Stimulated activated CD4-positive, alpha-beta T cell treated with anti-CD3 and anti-CD28 coated beads, Interleukin-12 subunit alpha, Interleukin-12 subunit beta, amount 100 ng/mL, for 48 hours (primary cell): Measurements from ENCODE around the gene ATP7B.

Experiments used
- DNase-seq, 3 donors: peaks; one replicate each; pipeline ENCODE4 v3.0.0-alpha.2; 2020; ENCODE audit warnings: low read depth in 2 of 3, low spot score in 1 of 3

Gene ATP7B

GRCh38 chr13:51978796-51979556, 32.3 kb downstream of the ATP7B start:
- no peak for DNase-seq

GRCh38 chr13:51977625-51978024, 33.6 kb downstream of the ATP7B start:
- DNase-seq, result no peak

DNA sequence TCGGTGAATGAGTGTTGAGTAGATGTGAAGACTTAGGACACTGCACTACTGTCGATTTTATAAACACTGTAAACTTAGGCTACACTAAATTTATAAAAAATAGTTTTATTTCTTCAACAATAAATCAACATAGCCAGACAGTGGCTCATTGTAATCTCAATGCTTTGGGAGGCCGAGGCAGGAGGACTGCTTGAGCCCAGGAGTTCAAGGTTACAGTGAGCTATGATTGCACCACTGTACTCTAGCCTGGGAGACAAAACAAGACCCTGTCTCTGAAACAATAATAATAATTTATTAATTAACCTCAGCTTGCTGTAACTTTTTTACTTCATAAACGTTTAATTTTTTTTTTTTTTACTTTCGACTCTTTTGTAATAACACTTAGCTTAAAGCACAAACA, 34.4 kb downstream of the ATP7B start:
- DNase-seq, result no peak

DNA sequence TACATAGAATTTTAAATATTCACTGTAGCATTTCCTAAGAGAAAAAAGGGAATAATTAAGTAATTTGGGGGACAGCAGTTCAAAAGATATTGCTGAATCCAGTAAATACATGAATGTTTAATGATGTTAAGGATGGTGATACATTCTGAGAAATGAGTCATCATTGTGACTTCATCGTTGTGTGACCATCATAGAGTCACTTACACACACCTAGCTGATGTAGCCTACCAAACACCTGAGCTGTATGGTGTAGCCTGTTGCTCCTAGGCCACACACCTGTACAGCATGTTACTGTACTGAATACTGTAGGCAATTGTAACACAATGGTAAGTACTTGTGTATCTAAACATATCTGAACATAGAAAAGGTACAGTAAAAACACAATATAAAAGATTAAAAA, 34.8 kb downstream of the ATP7B start:
- DNase-seq, result no peak

- DNase-seq, result no peak
These were observed 36.8 kb downstream of the ATP7B start for GRCh38 chr13:51974482-51974881.

GRCh38 chr13:51971520-51972426, 39.5 kb downstream of the ATP7B start:
- no peak for DNase-seq

DNA sequence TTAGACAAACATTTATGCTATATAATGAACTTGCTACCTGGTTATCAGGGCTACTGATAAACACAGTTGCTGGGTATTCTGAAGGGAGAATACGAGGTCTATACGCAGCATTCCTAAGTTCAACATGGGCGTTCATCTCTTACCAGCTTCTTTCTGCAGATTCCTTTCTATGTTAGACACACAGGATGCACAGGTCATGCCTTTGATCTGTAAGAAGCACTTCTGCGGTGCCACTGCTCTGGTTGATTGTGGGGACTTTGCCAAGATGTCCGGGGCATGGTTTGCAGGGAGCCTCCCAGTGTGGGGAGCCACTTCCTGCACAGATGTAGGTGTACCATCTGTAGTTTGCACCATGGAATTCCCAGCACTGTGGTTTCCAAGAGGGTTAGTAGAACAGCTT, 40.9 kb downstream of the ATP7B start:
- no peak for DNase-seq

- no peak for DNase-seq
These were observed 43.5 kb downstream of the ATP7B start for GRCh38 chr13:51967482-51968446.

DNA sequence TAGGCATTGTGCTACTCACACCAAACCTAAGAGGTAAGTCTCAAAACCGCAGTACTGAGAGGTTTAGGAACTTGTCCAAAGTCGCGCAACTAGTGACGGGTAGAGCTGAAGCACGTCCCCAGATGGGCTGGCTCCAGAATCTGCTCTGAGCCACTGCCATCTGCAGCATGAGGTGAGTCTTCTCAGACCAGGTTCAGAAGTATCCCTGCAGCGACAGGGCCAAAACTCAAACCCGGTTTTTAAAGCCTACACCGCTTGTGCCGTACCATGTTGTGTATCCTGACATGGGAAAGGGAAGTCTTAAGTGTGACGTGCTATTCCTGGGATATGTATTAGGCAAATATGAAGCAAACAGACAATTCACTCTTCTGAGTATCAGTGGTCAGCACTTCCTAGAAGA, 45.1 kb downstream of the ATP7B start:
- DNase-seq, result no peak

GRCh38 chr13:51961493-51962403, 49.5 kb downstream of the ATP7B start:
- DNase-seq, result no peak

GRCh38 chr13:51960766-51961165, 50.5 kb downstream of the ATP7B start:
- DNase-seq, result no peak

DNA sequence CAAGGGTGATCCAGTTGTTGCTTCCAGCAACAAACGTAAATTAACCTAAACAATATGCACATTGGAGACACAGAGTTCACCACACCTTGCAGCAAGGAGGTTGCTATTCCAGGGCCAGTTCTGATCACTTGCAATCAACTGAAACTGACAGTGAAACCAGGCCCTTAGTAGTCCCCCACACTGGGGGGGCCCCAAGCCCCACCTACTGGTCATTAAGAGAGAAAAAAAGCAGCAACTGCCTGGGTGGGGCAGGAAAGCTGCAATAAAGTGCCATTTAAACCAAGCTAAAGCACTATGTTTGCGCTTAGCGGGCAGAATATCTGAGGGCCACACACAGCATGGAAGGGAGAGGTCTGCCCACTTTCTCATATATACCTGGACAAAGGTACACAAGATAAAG, 51.5 kb downstream of the ATP7B start:
- no peak for DNase-seq

- no peak for DNase-seq
These were observed 53.1 kb downstream of the ATP7B start for GRCh38 chr13:51958217-51958547.

GRCh38 chr13:51957377-51958216, 53.7 kb downstream of the ATP7B start:
- DNase-seq, result no peak

DNA sequence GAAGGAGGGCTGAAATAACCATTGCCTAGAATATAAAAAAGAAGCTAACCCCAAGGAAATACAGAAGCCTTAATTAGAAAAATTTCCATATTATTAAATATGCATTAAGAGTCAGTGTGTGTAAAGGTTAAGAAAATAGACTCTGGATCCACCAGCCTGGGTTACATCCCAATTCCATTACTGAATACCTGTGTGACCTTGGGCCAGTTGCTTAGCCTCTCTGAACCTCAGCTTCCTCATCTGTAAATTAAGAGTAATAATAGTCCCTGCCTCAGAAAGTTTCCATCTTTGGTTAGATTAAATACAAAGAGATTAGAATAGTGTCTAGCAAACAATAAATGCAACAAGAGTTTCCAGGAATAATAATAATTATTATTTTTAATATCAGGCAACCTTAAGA, 54.5 kb downstream of the ATP7B start:
- no peak for DNase-seq

- DNase-seq, result no peak
These were observed 55.2 kb downstream of the ATP7B start for GRCh38 chr13:51955816-51956603.

GRCh38 chr13:51955281-51955771, 55.9 kb downstream of the ATP7B start:
- no peak for DNase-seq
